ENCODE data around the gene PLEKHH1.

GRCh38 chr14:67559639-67560038 lies 26.5 kb downstream of the PLEKHH1 start:
- TF ChIP-seq CTCF (IDR thresholded peaks at IDR 0.05) (no peak), ZFX (IDR thresholded peaks at IDR 0.05; ENCODE audit: borderline replicate concordance) (no peak)
